B cell (primary cell): ENCODE data around the gene DOP1B. TPM values are rescaled to one million over a fixed set of nuclear protein-coding genes. Genes with fewer than 3 reads are reported as not detected.

ENCODE experiments used
- ATAC-seq: fragments of 200-7000 bp; cut with Tn5 transposase; one replicate; pipeline ENCODE4 v1.10.0; 2021; ENCODE audit warnings: low read depth, mild to moderate bottlenecking, moderate number of reproducible peaks, moderate library complexity
- CTCF ChIA-PET: fragments of 350-600 bp; sonication (Branson Sonifier 250); formaldehyde crosslinking; loops from one replicate; lab custom pipeline; 2021; ENCODE audit warnings: antibody characterized with exemption, inconsistent platforms; lab: Charles Lee
- POLR2A ChIA-PET: fragments of 350-600 bp; sonication (Branson Sonifier 250); formaldehyde crosslinking; loops from one replicate; lab custom pipeline; 2021; ENCODE audit warnings: antibody characterized with exemption; lab: Charles Lee
- DNase-seq: peaks from one replicate; pipeline ENCODE4 v3.0.0; 2013
- H2AFZ ChIP-seq: 2 replicates; pipeline ENCODE4 v1.6.1; 2012; ENCODE audit warnings: mild to moderate bottlenecking, low read depth, low read length; ENCODE audit not compliant: insufficient read depth, poor library complexity, severe bottlenecking
- H3K27ac ChIP-seq, 2 donors: 1 replicate in 1 of 2; 2 replicates in 1 of 2; pipeline ENCODE4 v1.5.1; 2012 to 2013; ENCODE audit warnings: low read length in 2 of 2, mild to moderate bottlenecking in 2 of 2, moderate library complexity in 1 of 2
- H3K27me3 ChIP-seq, 4 experiments: fragments of 200-600 bp in 1 of 4; sonication (generic) in 1 of 4; replicated peaks in 1 of 4; 1 replicate in 2 of 4; 2 replicates in 2 of 4; pipeline versions ENCODE4 v1.6.1 to v1.7.0; 2013 to 2016; ENCODE audit warnings: low read length in 3 of 4, mild to moderate bottlenecking in 2 of 4, mixed read lengths in 1 of 4, moderate library complexity in 1 of 4; ENCODE audit not compliant: insufficient read depth in 4 of 4, control insufficient read depth in 3 of 4; ENCODE audit errors: control extremely low read depth in 1 of 4
- H3K36me3 ChIP-seq, 2 experiments: replicated peaks in 1 of 2; 1 replicate in 1 of 2; 2 replicates in 1 of 2; pipeline versions ENCODE4 v1.6.1 to v1.7.1; 2013; ENCODE audit warnings: low read length in 1 of 2; ENCODE audit not compliant: insufficient read depth in 2 of 2, control insufficient read depth in 1 of 2; ENCODE audit errors: control extremely low read depth in 1 of 2, extremely low read depth in 1 of 2
- H3K4me1 ChIP-seq, 2 donors: fragments of 200-600 bp in 1 of 2; sonication (generic) in 1 of 2; 1 replicate in 1 of 2; 2 replicates in 1 of 2; pipeline versions ENCODE4 v1.5.1 to v1.6.1; 2013 to 2017; ENCODE audit warnings: low read length in 2 of 2; ENCODE audit not compliant: control insufficient read depth in 2 of 2, insufficient read depth in 2 of 2
- H3K4me2 ChIP-seq: replicated peaks from 2 replicates; pipeline ENCODE3; 2012; ENCODE audit warnings: mild to moderate bottlenecking, low read depth, low read length; ENCODE audit not compliant: poor library complexity, severe bottlenecking
- H3K4me3 ChIP-seq, 5 experiments: fragments of 200-600 bp in 1 of 5; sonication (generic) in 1 of 5; 1 replicate in 3 of 5; 2 replicates in 2 of 5; pipeline versions ENCODE4 v1.5.1 to v1.7.0; 2011 to 2016; ENCODE audit warnings: low read length in 4 of 5, mild to moderate bottlenecking in 4 of 5, low read depth in 2 of 5, control low read depth in 1 of 5, moderate library complexity in 1 of 5; ENCODE audit not compliant: insufficient read depth in 1 of 5; ENCODE audit errors: control extremely low read depth in 1 of 5, extremely low read depth in 1 of 5
- H3K79me2 ChIP-seq: fragments of 200-600 bp; sonication (generic); one replicate; pipeline ENCODE4 v1.6.0; 2016; ENCODE audit warnings: low read length; ENCODE audit not compliant: control insufficient read depth, insufficient read depth
- H3K9ac ChIP-seq: fragments of 200-600 bp; sonication (generic); 2 replicates; pipeline ENCODE4 v1.6.1; 2017; ENCODE audit warnings: mild to moderate bottlenecking, low read length, moderate library complexity
- H3K9me3 ChIP-seq, 3 donors: one replicate each; pipeline versions ENCODE4 v1.6.1 to v1.7.1; 2013; ENCODE audit warnings: low read length in 2 of 3; ENCODE audit not compliant: control insufficient read depth in 2 of 3, insufficient read depth in 1 of 3; ENCODE audit errors: control extremely low read depth in 1 of 3
- H4K20me1 ChIP-seq: 2 replicates; pipeline ENCODE4 v1.6.0; 2012; ENCODE audit warnings: mild to moderate bottlenecking, low read length; ENCODE audit not compliant: insufficient read depth, control insufficient read depth, poor library complexity, severe bottlenecking
- H3K27ac Mint-ChIP-seq: one replicate; pipeline ENCODE4 v1.8.0; 2021; ENCODE audit warnings: mixed read lengths
- H3K27me3 Mint-ChIP-seq: one replicate; pipeline ENCODE4 v1.8.0; 2021; ENCODE audit warnings: mixed read lengths
- H3K4me1 Mint-ChIP-seq: one replicate; pipeline ENCODE4 v1.8.0; 2021; ENCODE audit warnings: mixed read lengths
- H3K4me3 Mint-ChIP-seq: one replicate; pipeline ENCODE4 v1.8.0; 2021; ENCODE audit warnings: mixed read lengths
- H3K9me3 Mint-ChIP-seq: one replicate; pipeline ENCODE4 v1.8.0; 2022; ENCODE audit warnings: mixed read lengths; ENCODE audit not compliant: insufficient read depth
- CTCF ChIP-seq: fragments of 200-600 bp; IDR thresholded peaks from one replicate; pipeline ENCODE4 v1.8.0; 2022; ENCODE audit warnings: antibody characterized with exemption, mild to moderate bottlenecking
- EZH2 ChIP-seq: IDR thresholded peaks from 2 replicates; pipeline ENCODE4 v1.6.1; 2012; ENCODE audit warnings: borderline replicate concordance, low read depth, mild to moderate bottlenecking, moderate library complexity, low read length; ENCODE audit not compliant: insufficient read depth, poor library complexity, severe bottlenecking
- WGBS: methylation state at CpG from one replicate; pipeline ENCODE4 v1.1.5; 2013; ENCODE audit warnings: missing lambda C conversion rate; ENCODE audit not compliant: insufficient coverage; 5-methylcytosine and 5-hydroxymethylcytosine counted together
- intact Hi-C: fragments of 100-400 bp; cut with micrococcal nuclease; formaldehyde crosslinking; loops from one replicate; pipeline ENCODE4 v1.10.0; 2022
- polyA plus RNA-seq: library from polyadenylated mRNA; depleted of rRNA; stranded (reverse); fragments of >200 nt; gene quantifications from 2 replicates; pipeline ENCODE4 v1.2.3, GENCODE V29; 2012
- total RNA-seq, 2 donors: library from RNA; stranded (reverse); fragments of 120-200 nt in 1 of 2; gene quantifications; 1 replicate in 1 of 2; 2 replicates in 1 of 2; pipeline versions ENCODE4 v1.2.3 to v1.2.4, GENCODE V29; 2013 to 2022

DOP1B gene
- total and polyA plus RNA-seq, 2 donors (not counting 1 experiment from before 2014, with no cell fraction given) = 31.3 to 44.2 TPM

GRCh38 chr21:36180963-36181362 lies 24.3 kb downstream of the DOP1B start:
- peak overlapping the region; percentile 74 for H3K27ac Mint-ChIP-seq
- no peak for ATAC-seq
- Histone ChIP-seq H3K9me3 (no peaks in the 10 kb centered on the region), H3K4me2 (peak overlapping the region; percentile 54), H4K20me1 (peaks cover 44% of the 10 kb centered on the region), H3K36me3 (peaks cover 4 to 49% of the 10 kb centered on the region in 2 experiments), H3K9ac (no peak overlapping the region), H2AFZ (no peak overlapping the region), H3K27me3 (no peaks in the 10 kb centered on the region), H3K79me2 (peaks cover 78% of the 10 kb centered on the region), H3K4me1 (peaks cover 21 to 25% of the 10 kb centered on the region in 2 donors), H3K4me3 (no peak overlapping the region), H3K27ac (no peak overlapping the region)
- H3K9me3 Mint-ChIP-seq = no peaks in the 10 kb centered on the region
- ChIA-PET CTCF (no interaction called here), POLR2A (no interaction called here)
- intact Hi-C loops = no loop called here
- no peaks in the 10 kb centered on the region for H3K27me3 Mint-ChIP-seq
- no peak overlapping the region for H3K4me3 Mint-ChIP-seq
- H3K4me1 Mint-ChIP-seq = peaks cover 35% of the 10 kb centered on the region
- TF ChIP-seq EZH2 = no peak
- WGBS = 85% methylated on average over 3 of the region's 5 CpGs
- no peak for DNase-seq

- Histone ChIP-seq H3K27ac (no peak overlapping the region), H3K27me3 (no peaks in the 10 kb centered on the region), H2AFZ (no peak overlapping the region), H3K9me3 (no peaks in the 10 kb centered on the region), H3K4me2 (no peak overlapping the region), H3K9ac (no peak overlapping the region), H3K79me2 (peaks cover 74% of the 10 kb centered on the region), H3K4me3 (no peak overlapping the region), H3K36me3 (peaks cover 2 to 50% of the 10 kb centered on the region in 2 experiments), H4K20me1 (peaks cover 44% of the 10 kb centered on the region), H3K4me1 (peaks cover 21 to 25% of the 10 kb centered on the region in 2 donors)
- Mint-ChIP-seq H3K27ac (peak overlapping the region; percentile 7), H3K4me1 (peaks cover 35% of the 10 kb centered on the region), H3K27me3 (no peaks in the 10 kb centered on the region), H3K4me3 (no peak overlapping the region), H3K9me3 (no peaks in the 10 kb centered on the region)
- ChIA-PET CTCF (interaction anchor here (0.6 kb wide), 1 partner anchor 78 kb away, joined by 4 read pairs; no protein-coding TSS in a partner anchor), POLR2A (interaction anchor here (0.6 to 0.7 kb wide), 2 partner anchors 10 to 80 kb away, joined by 4 to 5 read pairs; no protein-coding TSS in a partner anchor)
- DNase-seq (no peak), ATAC-seq (no peak)
- TF ChIP-seq EZH2 (no peak), CTCF (no peak)
- 96% methylated on average over 8 of the region's 11 CpGs for WGBS
- intact Hi-C loops = no loop called here
Observed at GRCh38 chr21:36183144-36183795, 26.6 kb downstream of the DOP1B start.
